GM10266 (cell line): ENCODE data around the gene METTL13.

Source experiments
- DNase-seq: peaks from one replicate; pipeline ENCODE4 v3.0.0; 2012; ENCODE audit errors: extremely low spot score
- CTCF ChIP-seq: IDR thresholded peaks from 2 replicates; pipeline ENCODE4 v1.5.1; 2012; ENCODE audit warnings: mild to moderate bottlenecking, low read depth; ENCODE audit not compliant: control insufficient read depth, insufficient read depth; ENCODE audit errors: missing control alignments

Gene METTL13

GRCh38 chr1:171786534-171786933, 5.1 kb downstream of the METTL13 start:
- no peak for DNase-seq
- no peak for TF ChIP-seq CTCF

GRCh38 chr1:171787686-171788480, 6.4 kb downstream of the METTL13 start:
- no peak for TF ChIP-seq CTCF
- DNase-seq: no peak

- DNase-seq: no peak
Observed at GRCh38 chr1:171788696-171789095, 7.2 kb downstream of the METTL13 start.

GRCh38 chr1:171790318-171790717, 8.9 kb downstream of the METTL13 start:
- no peak for TF ChIP-seq CTCF
- DNase-seq: no peak

More at GRCh38 chr1:171788696-171789095, 7.2 kb downstream of the METTL13 start:
- no peak for TF ChIP-seq CTCF

- TF ChIP-seq CTCF: no peak
- DNase-seq: no peak
Observed at GRCh38 chr1:171792656-171793369, 11.4 kb downstream of the METTL13 start.

- no peak for DNase-seq
- no peak for TF ChIP-seq CTCF
Observed at GRCh38 chr1:171793636-171794035, 12.2 kb downstream of the METTL13 start.

- DNase-seq: no peak
- no peak for TF ChIP-seq CTCF
Observed at GRCh38 chr1:171794085-171794484, 12.6 kb downstream of the METTL13 start.
